OCI-M2 (cell line): ENCODE results near the gene TCF25.
"Not testable (repeated sequence)": the region's sequence is repeated elsewhere in the genome, so short reads cannot be mapped to it uniquely, and the experiment has no call there.

ENCODE experiments used
- DNase-seq: peaks from one replicate; lab custom pipeline; 2025; ENCODE audit not compliant: unreplicated experiment; lab: John Stamatoyannopoulos, UW

The TCF25 gene

GRCh38 chr16:89879123-89879522 lies 5.7 kb downstream of the TCF25 start:
- DNase-seq: not testable (repeated sequence)

GRCh38 chr16:89880477-89881367 lies 7.3 kb downstream of the TCF25 start:
- DNase-seq: no peak

- DNase-seq: no peak
Measured at GRCh38 chr16:89881368-89881730, 8.0 kb downstream of the TCF25 start.

GRCh38 chr16:89883346-89884040 lies 10.1 kb downstream of the TCF25 start:
- no peak for DNase-seq

- DNase-seq: no peak
Measured at GRCh38 chr16:89884041-89884421, 10.6 kb downstream of the TCF25 start.

- no peak for DNase-seq
Measured at GRCh38 chr16:89887243-89887642, 13.9 kb downstream of the TCF25 start.

GRCh38 chr16:89890200-89890599 lies 16.8 kb downstream of the TCF25 start:
- no peak for DNase-seq

GRCh38 chr16:89890886-89891657 lies 17.7 kb downstream of the TCF25 start:
- DNase-seq: no peak

GRCh38 chr16:89892055-89892630 lies 18.8 kb downstream of the TCF25 start:
- no peak for DNase-seq

- no peak for DNase-seq
Measured at GRCh38 chr16:89892635-89893034, 19.2 kb downstream of the TCF25 start.

- DNase-seq: no peak
Measured at GRCh38 chr16:89893642-89894548, 20.5 kb downstream of the TCF25 start.

- no peak for DNase-seq
Measured at GRCh38 chr16:89895482-89896250, 22.3 kb downstream of the TCF25 start.

- DNase-seq: no peak
Measured at GRCh38 chr16:89897204-89897603, 23.8 kb downstream of the TCF25 start.

- no peak for DNase-seq
Measured at GRCh38 chr16:89898201-89898967, 25.0 kb downstream of the TCF25 start.

GRCh38 chr16:89899879-89900481 lies 26.6 kb downstream of the TCF25 start:
- no peak for DNase-seq

GRCh38 chr16:89900885-89901284 lies 27.5 kb downstream of the TCF25 start:
- DNase-seq: no peak

GRCh38 chr16:89902980-89903379 lies 29.6 kb downstream of the TCF25 start:
- DNase-seq: no peak

- DNase-seq: no peak
Measured at GRCh38 chr16:89903908-89904515, 30.6 kb downstream of the TCF25 start.
